ENCODE results near the gene GOLGA3. TPM values are rescaled to one million over a fixed set of nuclear protein-coding genes. Genes with fewer than 3 reads are reported as not detected.

The GOLGA3 gene
- total RNA-seq, 3 donors from 2014 or later: 51.7 to 76.7 (median 58.5) TPM

GRCh38 chr12:132772606-132773005 is 56.1 kb downstream of the GOLGA3 start:
- Histone ChIP-seq H3K27me3 (no peaks in the 10 kb centered on the region), H3K36me3 (no peaks in the 10 kb centered on the region), H3K4me3 (no peak overlapping the region), H3K4me1 (peaks cover 0 to 4% of the 10 kb centered on the region in 2 donors), H3K27ac (no peak overlapping the region), H3K9me3 (no peaks in the 10 kb centered on the region)
- intact Hi-C loops (cut with DNase I; ENCODE audit: low total_unique reads): no loop called here
- DNase-seq (ENCODE audit: low spot score in 2 of 2): no peak
- TF ChIP-seq POLR2A (IDR thresholded peaks at IDR 0.05) (no peak), CTCF (IDR thresholded peaks at IDR 0.05) (no peak), POLR2AphosphoS5 (IDR thresholded peaks at IDR 0.05) (no peak)

- H3K36me3 ChIP-seq: no peaks in the 10 kb centered on the region
- no peak overlapping the region for H3K4me3 ChIP-seq
- intact Hi-C loops (cut with DNase I; ENCODE audit: low total_unique reads): no loop called here
- DNase-seq (ENCODE audit: low spot score in 2 of 2): no peak
- TF ChIP-seq CTCF (IDR thresholded peaks at IDR 0.05): no peak
- H3K4me1 ChIP-seq: no peaks in the 10 kb centered on the region
- H3K9me3 ChIP-seq: no peaks in the 10 kb centered on the region
- no peaks in the 10 kb centered on the region for H3K27me3 ChIP-seq
- peak overlapping the region in 1 of 2 donors; percentile 13 for H3K27ac ChIP-seq
These were observed 57.4 kb downstream of the GOLGA3 start for GRCh38 chr12:132771126-132771838.

- intact Hi-C loops (cut with DNase I; ENCODE audit: low total_unique reads): no loop called here
- H3K36me3 ChIP-seq: no peaks in the 10 kb centered on the region
- peak in 1 of 2 donors; percentile 65 for DNase-seq (ENCODE audit: low spot score in 2 of 2)
- TF ChIP-seq POLR2AphosphoS5 (IDR thresholded peaks at IDR 0.05): no peak
- no peak for TF ChIP-seq POLR2A (IDR thresholded peaks at IDR 0.05)
- no peak for TF ChIP-seq CTCF (IDR thresholded peaks at IDR 0.05)
- no peaks in the 10 kb centered on the region for H3K27me3 ChIP-seq
- no peaks in the 10 kb centered on the region for H3K4me1 ChIP-seq
- H3K9me3 ChIP-seq: no peaks in the 10 kb centered on the region
- H3K4me3 ChIP-seq: no peak overlapping the region
- peak overlapping the region in 1 of 2 donors; percentile 63 for H3K27ac ChIP-seq
These were observed 62.1 kb downstream of the GOLGA3 start for GRCh38 chr12:132766380-132767085.

- no peak for DNase-seq (ENCODE audit: low spot score in 2 of 2)
- TF ChIP-seq POLR2AphosphoS5 (IDR thresholded peaks at IDR 0.05): no peak
- no peak for TF ChIP-seq CTCF (IDR thresholded peaks at IDR 0.05)
- TF ChIP-seq POLR2A (IDR thresholded peaks at IDR 0.05): no peak
These were observed 63.3 kb downstream of the GOLGA3 start for GRCh38 chr12:132765361-132765760.

GRCh38 chr12:132764231-132764630 is 64.4 kb downstream of the GOLGA3 start:
- TF ChIP-seq POLR2AphosphoS5 (IDR thresholded peaks at IDR 0.05) (no peak), POLR2A (IDR thresholded peaks at IDR 0.05) (no peak), CTCF (IDR thresholded peaks at IDR 0.05) (no peak)
- H3K4me1 ChIP-seq: peaks cover 5 to 13% of the 10 kb centered on the region in 2 donors
- DNase-seq (ENCODE audit: low spot score in 2 of 2): no peak
- H3K27ac ChIP-seq: no peak overlapping the region
- intact Hi-C loops (cut with DNase I; ENCODE audit: low total_unique reads): no loop called here
- H3K4me3 ChIP-seq: no peak overlapping the region
- H3K36me3 ChIP-seq: no peaks in the 10 kb centered on the region
- H3K27me3 ChIP-seq: no peaks in the 10 kb centered on the region
- H3K9me3 ChIP-seq: no peaks in the 10 kb centered on the region

More at GRCh38 chr12:132765361-132765760, 63.3 kb downstream of the GOLGA3 start:
- peaks cover under 1 to 3% of the 10 kb centered on the region in 2 donors for H3K4me1 ChIP-seq
- intact Hi-C loops (cut with DNase I; ENCODE audit: low total_unique reads): no loop called here
- H3K9me3 ChIP-seq: no peaks in the 10 kb centered on the region
- no peaks in the 10 kb centered on the region for H3K27me3 ChIP-seq
- no peak overlapping the region for H3K27ac ChIP-seq
- no peaks in the 10 kb centered on the region for H3K36me3 ChIP-seq
- no peak overlapping the region for H3K4me3 ChIP-seq
